UCSD-AML1 (cell line): ENCODE measurements around the gene KIAA2012.
A peak's percentile ranks its signal among the peaks of the same experiment; 100 is the strongest.

Source experiments
- DNase-seq: peaks from one replicate; lab custom pipeline; 2025; ENCODE audit not compliant: unreplicated experiment; lab: John Stamatoyannopoulos, UW

Gene KIAA2012

GRCh38 chr2:202042444-202042843 is 30.6 kb upstream of the KIAA2012 start:
- no peak for DNase-seq

GRCh38 chr2:202043475-202043874 is 29.6 kb upstream of the KIAA2012 start:
- DNase-seq: no peak

GRCh38 chr2:202044777-202045176 is 28.3 kb upstream of the KIAA2012 start:
- no peak for DNase-seq

GRCh38 chr2:202046572-202046971 is 26.5 kb upstream of the KIAA2012 start:
- no peak for DNase-seq

GRCh38 chr2:202049092-202049728 is 23.8 kb upstream of the KIAA2012 start:
- no peak for DNase-seq

- DNase-seq: no peak
These were observed 23.2 kb upstream of the KIAA2012 start for GRCh38 chr2:202049840-202050239.

GRCh38 chr2:202050652-202051051 is 22.4 kb upstream of the KIAA2012 start:
- DNase-seq: no peak

- no peak for DNase-seq
These were observed 21.4 kb upstream of the KIAA2012 start for GRCh38 chr2:202051499-202052161.

- no peak for DNase-seq
These were observed 20.8 kb upstream of the KIAA2012 start for GRCh38 chr2:202052235-202052634.

GRCh38 chr2:202054679-202055078 is 18.4 kb upstream of the KIAA2012 start:
- no peak for DNase-seq

- no peak for DNase-seq
These were observed 16.4 kb upstream of the KIAA2012 start for GRCh38 chr2:202056611-202057010.

- no peak for DNase-seq
These were observed 12.8 kb upstream of the KIAA2012 start for GRCh38 chr2:202060218-202060617.

- no peak for DNase-seq
These were observed 11.4 kb upstream of the KIAA2012 start for GRCh38 chr2:202061695-202062094.

GRCh38 chr2:202064171-202064880 is 8.7 kb upstream of the KIAA2012 start:
- DNase-seq: no peak

GRCh38 chr2:202064881-202065230 is 8.2 kb upstream of the KIAA2012 start:
- no peak for DNase-seq

GRCh38 chr2:202065876-202066275 is 7.2 kb upstream of the KIAA2012 start:
- DNase-seq: peak; percentile 22

GRCh38 chr2:202066875-202067274 is 6.2 kb upstream of the KIAA2012 start:
- DNase-seq: no peak

GRCh38 chr2:202067589-202067988 is 5.5 kb upstream of the KIAA2012 start:
- no peak for DNase-seq

- DNase-seq: peak; percentile 16
These were observed 3.6 kb upstream of the KIAA2012 start for GRCh38 chr2:202069170-202070067.

- no peak for DNase-seq
These were observed 1.9 kb upstream of the KIAA2012 start for GRCh38 chr2:202071107-202071506.

- DNase-seq: no peak
These were observed 829 bp upstream of the KIAA2012 start for GRCh38 chr2:202072226-202072625.
